8988T (cell line): ENCODE results near the gene TMEM126A.
A peak's percentile ranks its signal among the peaks of the same experiment; 100 is the strongest.
"Not testable (repeated sequence)": the region's sequence is repeated elsewhere in the genome, so short reads cannot be mapped to it uniquely, and the experiment has no call there.

Source experiments
- DNase-seq: peaks from one replicate; pipeline ENCODE4 v3.0.0; 2011

TMEM126A gene

GRCh38 chr11:85647604-85648299 is at the start of gene TMEM126A:
Gene TMEM126A, plus strand, starts transcription at chr11:85647967. Its CDS starts 2,289 bp downstream, at chr11:85650256.
- peak; percentile 41 for DNase-seq

GRCh38 chr11:85599083-85599482 is 48.7 kb upstream of the TMEM126A start:
- DNase-seq: no peak

- DNase-seq: no peak
Measured at GRCh38 chr11:85602526-85603213, 45.1 kb upstream of the TMEM126A start.

GRCh38 chr11:85603220-85603619 is 44.5 kb upstream of the TMEM126A start:
- no peak for DNase-seq

- not testable (repeated sequence) for DNase-seq
Measured at GRCh38 chr11:85606237-85606636, 41.5 kb upstream of the TMEM126A start.

GRCh38 chr11:85608621-85609020 is 39.1 kb upstream of the TMEM126A start:
- not testable (repeated sequence) for DNase-seq

GRCh38 chr11:85609286-85609685 is 38.5 kb upstream of the TMEM126A start:
- not testable (repeated sequence) for DNase-seq

GRCh38 chr11:85611643-85612042 is 36.1 kb upstream of the TMEM126A start:
- not testable (repeated sequence) for DNase-seq

- DNase-seq: no peak
Measured at GRCh38 chr11:85619499-85619898, 28.3 kb upstream of the TMEM126A start.

GRCh38 chr11:85620256-85620655 is 27.5 kb upstream of the TMEM126A start:
- no peak for DNase-seq

GRCh38 chr11:85626496-85626895 is 21.3 kb upstream of the TMEM126A start:
- DNase-seq: no peak

- no peak for DNase-seq
Measured at GRCh38 chr11:85627332-85627997, 20.3 kb upstream of the TMEM126A start, which contains the start of gene DLG2. Gene DLG2, minus strand, starts transcription at chr11:85627344.

- DNase-seq: peak; percentile 43
Measured at GRCh38 chr11:85627998-85628770, 19.6 kb upstream of the TMEM126A start, which contains the start of gene TMEM126B. Gene TMEM126B, plus strand, starts transcription at chr11:85628593. Its CDS starts 15 bp downstream, at chr11:85628608.

GRCh38 chr11:85628771-85629341 is 18.9 kb upstream of the TMEM126A start:
- DNase-seq: no peak

GRCh38 chr11:85634747-85635146 is 13.0 kb upstream of the TMEM126A start:
- DNase-seq: no peak

GRCh38 chr11:85643191-85643614 is 4.6 kb upstream of the TMEM126A start:
- DNase-seq: no peak

- DNase-seq: no peak
Measured at GRCh38 chr11:85647078-85647477, 689 bp upstream of the TMEM126A start.

GRCh38 chr11:85651118-85651517 is 3.4 kb downstream of the TMEM126A start:
- no peak for DNase-seq

- DNase-seq: no peak
Measured at GRCh38 chr11:85652786-85653447, 5.2 kb downstream of the TMEM126A start.

GRCh38 chr11:85654343-85654742 is 6.6 kb downstream of the TMEM126A start:
- not testable (repeated sequence) for DNase-seq

GRCh38 chr11:85656777-85657176 is 9.0 kb downstream of the TMEM126A start:
- DNase-seq: no peak

- DNase-seq: no peak
Measured at GRCh38 chr11:85658180-85658579, 10.4 kb downstream of the TMEM126A start.
